NCI-H524 (cell line): ENCODE data around the gene SNAI3.
A peak's percentile ranks its signal among the peaks of the same experiment; 100 is the strongest.

Experiments
- DNase-seq, 2 experiments: peaks; one replicate each; lab custom pipeline; 2025; lab: John Stamatoyannopoulos, UW

The SNAI3 gene

DNA sequence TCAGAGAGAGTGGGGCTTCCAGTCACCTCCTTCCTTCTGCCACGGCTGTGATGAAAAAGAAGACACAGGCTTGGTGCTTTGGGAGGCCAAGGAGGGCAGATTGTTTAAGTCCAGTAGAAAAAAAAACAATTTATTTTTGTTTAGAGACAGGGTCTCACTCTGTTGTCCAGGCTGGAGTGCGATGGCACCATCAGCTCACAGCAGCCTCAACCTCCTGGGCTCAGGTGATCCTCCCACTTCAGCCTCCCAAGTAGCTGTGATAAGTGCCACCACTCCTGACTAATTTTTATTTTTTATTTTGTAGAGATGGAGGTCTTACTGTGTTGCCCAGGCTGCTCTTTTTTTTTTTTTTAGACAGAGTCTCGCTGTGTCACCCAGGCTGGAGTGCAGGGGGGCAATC lies 20.7 kb downstream of the SNAI3 start:
- no peak for DNase-seq

DNA sequence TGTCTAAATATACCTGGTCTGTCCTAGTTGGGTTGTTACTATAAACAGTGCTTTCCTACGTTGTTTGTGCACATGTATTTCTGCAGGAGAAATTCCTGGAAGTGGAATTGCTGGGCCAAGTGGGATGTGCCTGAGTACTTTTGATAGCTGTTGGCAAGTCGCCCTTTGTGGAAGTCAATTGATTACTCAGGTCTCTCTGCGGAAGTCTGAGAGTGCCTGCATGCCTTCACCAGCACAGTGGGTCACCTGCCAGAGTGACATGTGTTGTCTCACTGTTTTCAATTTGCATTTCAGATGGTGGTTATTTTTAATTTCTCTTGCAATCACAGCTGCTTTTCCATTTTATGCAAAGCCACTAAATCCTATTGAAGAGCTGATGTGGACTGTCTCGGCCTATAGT lies 21.2 kb downstream of the SNAI3 start:
- DNase-seq = no peak

DNA sequence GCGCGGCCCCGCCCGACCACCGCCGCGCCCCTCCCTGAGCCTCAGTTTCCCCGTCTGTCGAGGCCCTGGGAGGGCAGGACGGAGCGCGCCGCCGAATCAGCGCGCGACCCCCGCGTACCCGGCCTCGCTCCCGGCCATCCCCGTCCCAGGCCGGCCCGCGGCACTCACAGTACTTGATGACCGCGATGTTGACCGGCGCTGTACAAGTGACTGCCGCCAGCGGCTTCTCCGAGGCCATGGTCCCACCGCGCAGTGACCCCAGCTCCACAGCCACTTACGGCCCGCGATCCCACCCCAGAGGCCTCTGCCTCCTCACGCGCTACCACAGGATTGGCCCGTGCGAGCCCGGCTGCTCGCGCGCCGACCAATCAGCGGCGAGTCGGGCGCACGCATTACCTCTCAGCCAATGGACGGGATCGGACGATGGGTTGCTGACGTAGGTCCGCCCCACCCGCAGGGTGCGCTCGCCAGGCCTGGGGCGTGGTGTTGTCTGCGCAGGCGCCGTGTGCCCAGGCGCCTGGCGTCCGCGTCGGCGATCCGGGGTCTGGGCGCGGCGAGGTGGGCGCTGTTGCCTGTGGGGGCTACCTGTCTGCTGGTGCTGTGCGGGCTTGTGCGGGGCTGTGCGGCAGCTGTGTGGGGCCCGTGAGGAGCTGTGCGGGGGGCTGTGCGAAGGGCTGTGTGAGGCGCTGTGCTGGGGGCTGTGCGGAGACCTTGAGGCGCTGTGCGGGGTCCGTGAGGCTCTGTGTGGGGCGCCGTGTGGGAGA lies 23.3 kb downstream of the SNAI3 start, which contains the start of gene MVD:
Gene MVD, minus strand, starts transcription at position 249 of the 764 bp plus-strand sequence. Its CDS starts 11 bp downstream, at position 238.
- DNase-seq = peak; percentile 91 to 99

DNA sequence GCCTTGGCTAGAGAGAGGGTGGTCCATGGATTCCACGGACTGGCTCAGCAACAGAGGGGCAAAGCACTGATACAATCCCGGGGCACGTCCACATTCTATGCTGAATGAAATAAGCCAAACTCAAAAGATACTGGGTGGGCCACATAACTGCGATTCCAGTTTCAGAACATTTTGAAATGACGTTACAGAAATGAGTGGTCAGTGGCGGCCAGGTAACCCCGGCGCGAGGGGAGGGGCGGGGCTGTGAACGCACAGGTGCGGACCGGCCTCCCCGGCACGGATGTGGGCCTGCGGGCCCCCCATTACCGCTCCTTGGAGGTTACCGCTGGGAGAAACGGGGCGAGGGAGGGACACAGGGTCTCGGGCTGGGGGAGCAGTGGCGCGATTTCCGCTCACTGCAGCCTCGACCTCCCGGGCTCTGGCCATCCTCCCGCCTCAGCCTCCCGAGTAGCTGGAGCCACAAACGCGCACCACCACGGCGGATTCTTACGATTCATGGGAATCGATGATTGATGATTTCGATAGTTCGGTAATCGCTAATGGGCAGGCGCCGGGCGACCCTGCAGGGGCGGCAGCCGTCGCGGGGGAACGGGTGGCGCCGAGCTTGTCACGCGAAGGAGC lies 24.0 kb downstream of the SNAI3 start:
- DNase-seq = no peak

DNA sequence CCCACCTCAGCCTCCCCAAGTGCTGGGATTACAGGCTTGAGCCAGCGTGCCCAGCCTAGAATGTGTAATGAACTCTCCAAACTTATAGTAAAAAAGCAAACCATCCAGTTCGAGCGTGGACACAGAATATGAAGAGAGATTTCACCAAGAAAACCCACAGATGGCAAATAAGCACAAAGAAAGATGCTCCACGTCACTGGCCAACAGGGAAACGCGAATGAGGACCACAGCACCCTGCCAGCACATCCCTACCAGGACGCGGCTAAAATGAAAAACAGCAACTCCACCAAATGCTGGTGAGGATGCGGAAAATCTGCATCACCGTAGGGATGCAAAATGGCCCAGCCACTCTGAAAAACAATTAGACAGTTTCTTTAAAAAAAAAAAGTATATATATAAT lies 24.8 kb downstream of the SNAI3 start:
- no peak for DNase-seq

DNA sequence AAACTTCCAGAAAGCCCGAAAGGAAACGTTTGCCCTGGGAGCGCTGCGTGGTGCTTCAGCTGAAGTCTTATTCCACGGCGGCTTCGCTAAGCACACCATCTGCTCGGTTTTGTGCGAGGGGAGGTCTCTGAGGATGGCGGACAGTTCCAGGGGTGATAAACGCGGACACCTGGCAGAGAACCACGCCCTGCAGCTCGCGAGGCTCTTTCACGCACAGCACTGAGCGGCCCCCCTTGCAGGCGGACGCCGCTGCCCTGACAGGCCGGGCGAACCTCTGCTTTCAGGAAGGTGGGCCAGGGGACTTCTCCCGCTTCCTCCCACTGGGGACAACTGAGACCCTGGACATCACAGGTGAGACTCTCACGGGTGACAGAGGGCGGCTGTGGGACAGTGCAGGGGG lies 27.1 kb downstream of the SNAI3 start:
- peak; percentile 19 to 62 for DNase-seq

DNA sequence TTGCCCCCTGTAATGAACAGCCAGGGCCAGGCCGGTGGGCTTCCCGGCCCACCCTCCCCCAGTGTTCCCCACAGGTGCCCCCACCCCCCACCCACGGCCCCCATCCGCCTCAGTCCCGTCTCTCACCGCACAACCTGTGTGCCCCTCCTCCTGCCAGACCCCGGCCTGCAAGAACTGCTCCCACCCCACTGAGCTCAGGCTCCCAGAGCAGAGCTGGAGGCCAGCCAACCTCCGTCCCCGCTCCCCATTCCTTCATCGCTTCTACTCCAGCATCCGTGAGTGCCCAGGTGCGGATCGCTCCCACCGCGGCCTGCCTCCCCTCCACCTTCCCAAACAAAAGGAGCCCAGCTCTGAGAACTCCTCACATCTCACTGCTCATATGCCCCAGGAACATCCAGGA lies 27.6 kb downstream of the SNAI3 start:
- DNase-seq = no peak

DNA sequence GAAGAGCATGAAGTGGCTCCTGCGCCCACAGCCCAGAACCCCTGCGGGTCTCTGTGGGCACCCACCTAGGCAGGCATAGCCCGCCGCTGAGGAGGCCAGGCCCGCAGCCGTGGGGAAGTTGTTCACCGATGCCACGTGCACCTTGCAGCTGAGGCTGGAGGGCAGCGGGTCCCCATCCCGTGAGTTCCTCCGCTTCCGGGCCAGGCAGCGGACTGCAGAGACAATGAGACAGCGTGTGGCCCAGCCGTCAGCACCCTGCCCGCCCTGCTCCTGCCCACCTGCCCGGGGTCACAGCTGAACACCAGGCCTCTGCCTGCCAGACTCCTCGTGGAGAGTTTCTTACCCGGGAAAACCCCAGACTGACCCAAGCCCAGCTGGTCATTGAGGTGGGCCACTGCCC lies 28.9 kb downstream of the SNAI3 start:
- DNase-seq = no peak

DNA sequence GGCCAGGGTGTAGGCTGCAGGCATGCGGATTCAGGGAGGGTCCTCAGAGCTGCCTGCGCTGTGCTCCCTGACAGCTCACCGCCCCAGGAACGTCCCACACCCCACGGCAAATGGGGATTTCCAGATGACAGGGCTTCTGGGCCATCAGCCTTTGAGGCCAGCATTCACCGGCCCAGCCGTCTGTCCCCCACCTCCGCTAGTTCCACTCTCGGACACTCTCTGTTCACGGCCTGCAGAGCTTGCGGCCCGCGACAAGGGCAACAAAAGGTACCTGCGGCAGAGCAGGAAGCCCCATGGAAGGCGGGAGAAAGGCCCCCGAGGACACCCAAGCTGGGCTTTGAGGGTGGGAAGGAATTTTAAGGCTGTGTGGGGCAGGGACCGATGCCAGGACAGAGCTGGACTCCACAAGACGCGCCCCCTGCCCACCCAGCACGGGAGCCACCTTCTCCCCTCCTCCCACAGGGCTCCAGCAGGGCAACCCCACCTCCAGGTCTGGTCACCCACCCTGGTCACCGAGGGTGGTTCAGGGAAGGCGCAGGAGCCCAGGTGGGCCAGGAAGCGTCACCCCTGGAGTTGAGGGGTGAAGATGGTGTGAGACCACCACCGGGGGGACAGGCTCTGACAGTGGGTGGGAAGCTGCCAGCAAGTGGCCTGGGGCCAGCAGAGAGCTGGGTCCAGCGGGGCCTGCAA lies 29.9 kb downstream of the SNAI3 start:
- DNase-seq = no peak

DNA sequence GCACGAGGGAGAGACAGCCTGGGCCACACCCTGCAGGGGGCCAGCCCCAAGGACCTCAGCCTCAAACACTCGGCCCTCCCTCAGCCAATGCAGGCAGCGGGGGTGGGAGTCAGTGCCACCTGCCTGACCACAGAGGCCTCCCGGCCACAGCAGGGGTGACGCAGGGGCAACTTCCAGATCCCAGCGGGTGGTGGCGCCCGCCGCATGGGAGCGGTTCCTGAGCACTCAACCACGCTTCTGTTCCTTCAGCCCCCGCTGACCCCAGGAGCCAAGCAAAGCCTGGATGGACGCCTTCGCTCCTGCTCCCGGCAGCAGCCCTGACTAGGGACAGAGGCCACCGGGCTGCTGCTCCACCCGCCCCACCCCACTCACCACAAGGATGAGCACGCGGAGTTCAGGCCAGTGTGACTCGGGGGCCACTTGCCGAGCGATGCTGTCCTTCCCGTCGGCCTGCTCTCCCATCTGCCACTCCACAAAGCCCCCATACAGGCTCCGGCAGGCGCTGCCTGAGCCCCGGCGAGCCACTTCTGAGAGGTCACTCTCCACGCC lies 30.5 kb downstream of the SNAI3 start:
- no peak for DNase-seq

DNA sequence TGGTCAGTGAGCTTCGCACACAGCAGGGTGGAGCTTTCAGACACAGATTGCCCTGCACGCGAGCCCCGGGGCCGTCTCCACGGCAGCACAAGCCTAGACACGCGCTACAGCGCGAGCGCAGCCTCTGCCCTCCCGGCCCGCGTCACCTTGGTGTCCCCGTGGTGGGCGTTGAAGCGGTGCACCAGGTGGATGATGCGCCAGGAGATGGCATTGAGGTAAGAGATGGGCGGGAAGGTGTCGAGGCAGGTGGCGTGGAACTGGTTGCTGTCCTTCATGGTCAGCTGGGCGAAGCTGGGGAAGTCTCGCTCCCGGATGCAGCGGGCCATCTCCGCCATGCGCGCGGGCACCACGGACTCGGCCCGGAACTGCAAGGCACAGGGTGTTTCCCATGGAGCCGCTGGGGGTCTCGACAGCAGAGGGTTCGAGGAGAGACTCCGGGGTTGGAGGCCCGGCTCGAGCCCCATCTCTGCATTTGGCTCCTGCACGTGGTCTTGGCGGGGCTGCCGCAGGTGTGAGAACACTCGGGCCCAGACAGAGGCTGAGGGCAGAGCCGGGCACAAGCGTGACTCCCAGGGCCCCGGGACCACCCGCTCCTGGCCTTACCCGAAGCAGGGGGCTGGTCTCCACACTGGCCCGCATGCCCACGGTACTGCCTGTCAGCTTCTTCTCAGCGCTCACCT lies 31.1 kb downstream of the SNAI3 start:
- DNase-seq = no peak

DNA sequence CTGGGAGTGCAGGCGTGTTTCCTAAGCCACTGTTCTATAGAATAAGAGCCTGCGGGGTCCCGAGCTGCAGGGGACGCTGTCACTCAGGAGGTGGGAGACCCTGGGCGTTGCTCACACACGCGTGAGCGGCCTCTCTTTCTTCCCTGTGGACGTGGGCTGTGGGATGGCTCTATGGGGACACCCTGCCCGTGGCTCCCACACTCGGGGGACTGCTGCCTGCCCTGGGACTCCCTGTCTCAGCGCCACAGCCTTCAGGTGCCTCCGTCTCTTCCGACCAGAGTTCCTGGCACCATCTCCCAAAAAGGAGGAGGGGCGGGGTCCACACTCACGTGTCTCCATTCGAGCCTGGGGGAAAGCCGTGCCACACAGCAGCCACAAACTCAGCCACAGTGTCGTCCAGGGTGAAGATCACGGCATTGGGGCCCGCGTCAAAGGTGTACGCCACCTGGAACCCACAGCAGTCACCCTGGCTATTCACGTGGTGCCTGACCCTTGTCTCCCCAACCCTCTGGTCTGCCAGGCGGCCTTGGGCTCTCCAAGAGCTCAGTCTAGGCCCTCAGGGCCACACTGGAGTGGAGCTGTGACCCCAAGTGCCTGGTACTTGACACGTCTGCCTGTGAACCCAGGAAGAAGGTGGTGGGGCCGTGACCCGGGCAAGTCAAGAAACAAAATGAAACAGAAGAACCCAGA lies 31.8 kb downstream of the SNAI3 start:
- DNase-seq = no peak

DNA sequence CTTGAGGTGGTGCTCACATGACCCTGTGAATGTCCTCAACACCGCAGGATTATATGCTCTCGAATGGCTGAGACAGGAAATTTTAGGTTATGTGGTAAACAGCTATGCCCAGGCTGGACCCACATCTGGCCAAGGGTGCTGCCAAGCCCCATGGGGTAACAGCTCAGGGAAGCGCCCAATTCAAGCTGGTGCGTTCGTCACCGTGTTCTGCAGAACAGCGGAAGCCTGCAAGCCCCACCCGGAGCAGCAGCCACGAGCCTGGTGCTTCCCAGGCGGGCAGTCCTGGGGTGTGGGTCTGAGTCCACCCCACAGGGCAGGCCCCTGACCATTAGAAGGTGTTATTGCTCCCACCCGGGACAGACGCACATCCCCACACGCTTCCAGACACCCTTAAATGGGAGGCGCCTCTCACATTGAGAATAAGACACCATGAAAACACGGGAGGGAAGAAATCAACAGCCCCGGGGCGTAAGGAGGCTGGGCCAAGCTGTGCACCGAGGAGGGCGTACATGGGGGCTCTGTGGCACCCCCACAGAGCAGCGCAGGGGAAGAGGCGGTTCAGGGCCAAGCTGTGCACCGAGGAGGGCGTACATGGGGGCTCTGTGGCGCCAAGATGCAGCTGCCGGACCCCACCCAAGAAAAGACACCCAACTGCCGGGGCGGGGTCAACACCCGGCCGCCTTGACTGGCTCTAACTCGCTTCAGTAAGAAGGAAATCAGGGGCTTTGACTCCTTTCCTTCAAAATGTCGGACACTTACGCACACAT lies 32.5 kb downstream of the SNAI3 start:
- DNase-seq = no peak

DNA sequence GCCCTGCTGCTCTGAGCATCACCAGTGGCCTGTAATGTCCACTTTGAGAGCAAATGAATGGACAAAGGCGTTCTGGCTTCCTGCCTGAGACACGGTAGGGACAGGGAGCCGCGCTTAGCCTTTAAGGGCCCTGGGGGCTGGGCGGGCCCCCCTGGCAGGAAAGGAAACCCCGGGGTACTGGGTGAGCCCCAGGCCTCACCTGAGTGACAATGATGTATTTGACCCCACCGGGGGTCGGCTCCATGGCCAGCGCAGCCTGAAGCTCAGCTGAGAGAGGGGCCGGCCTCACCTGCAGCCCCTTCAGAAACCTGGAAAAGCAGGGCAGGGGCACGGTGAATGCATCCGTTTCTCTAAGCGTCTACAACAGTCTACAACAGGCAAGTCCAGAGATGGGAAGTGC lies 33.2 kb downstream of the SNAI3 start:
- no peak for DNase-seq

DNA sequence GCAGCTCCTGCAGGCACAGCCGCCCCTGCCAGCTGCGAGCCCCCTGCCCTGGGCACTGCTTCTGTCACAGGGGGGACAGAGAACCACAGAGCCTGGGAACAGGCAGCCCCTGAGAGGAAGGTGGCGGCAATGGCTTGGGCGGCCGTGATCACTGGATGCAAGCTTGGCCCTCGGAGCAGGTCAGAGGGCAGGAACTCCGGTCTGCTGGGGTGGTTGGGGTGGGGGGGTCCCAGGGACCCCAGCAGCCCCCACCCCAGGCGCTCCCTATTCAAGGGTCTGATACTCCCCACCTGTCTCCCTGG lies 33.6 kb downstream of the SNAI3 start:
- no peak for DNase-seq

DNA sequence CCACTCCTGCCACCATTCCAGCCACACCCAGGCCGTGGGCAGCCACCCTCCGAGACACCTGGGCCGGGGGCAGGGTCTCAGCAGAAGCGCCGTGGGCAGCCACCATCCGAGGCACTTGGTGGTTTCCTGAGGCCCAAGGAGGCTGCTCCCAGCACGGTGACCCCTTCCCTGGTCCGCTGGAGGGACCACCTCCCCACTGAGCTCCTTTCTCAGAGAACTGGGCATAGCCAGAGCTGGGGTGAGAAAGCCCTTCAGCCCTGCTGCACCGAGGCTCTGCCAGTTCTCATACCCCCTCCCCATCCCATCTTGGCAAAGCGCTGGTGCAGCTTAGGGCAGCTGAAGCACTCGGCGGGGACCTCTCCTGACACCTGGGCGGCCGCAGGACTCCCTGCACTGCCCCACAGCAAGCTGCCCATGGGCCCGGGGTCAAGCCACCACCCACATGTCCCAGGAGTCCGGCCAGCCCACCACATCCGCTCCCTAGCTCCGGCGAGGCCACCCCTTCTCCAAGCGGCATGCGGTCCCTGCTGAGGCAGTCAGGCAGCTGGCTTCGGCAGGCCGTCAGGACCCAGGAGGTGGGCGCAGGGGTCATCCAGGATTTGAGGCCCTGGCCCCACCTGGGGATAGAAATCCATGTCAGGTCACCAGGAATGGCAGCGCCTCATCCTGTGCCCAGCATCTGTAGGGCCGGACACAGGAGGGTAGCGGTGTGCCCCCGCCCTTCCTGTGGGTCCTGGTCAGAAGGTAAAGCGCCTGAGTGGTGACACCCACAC lies 34.1 kb downstream of the SNAI3 start:
- no peak for DNase-seq

DNA sequence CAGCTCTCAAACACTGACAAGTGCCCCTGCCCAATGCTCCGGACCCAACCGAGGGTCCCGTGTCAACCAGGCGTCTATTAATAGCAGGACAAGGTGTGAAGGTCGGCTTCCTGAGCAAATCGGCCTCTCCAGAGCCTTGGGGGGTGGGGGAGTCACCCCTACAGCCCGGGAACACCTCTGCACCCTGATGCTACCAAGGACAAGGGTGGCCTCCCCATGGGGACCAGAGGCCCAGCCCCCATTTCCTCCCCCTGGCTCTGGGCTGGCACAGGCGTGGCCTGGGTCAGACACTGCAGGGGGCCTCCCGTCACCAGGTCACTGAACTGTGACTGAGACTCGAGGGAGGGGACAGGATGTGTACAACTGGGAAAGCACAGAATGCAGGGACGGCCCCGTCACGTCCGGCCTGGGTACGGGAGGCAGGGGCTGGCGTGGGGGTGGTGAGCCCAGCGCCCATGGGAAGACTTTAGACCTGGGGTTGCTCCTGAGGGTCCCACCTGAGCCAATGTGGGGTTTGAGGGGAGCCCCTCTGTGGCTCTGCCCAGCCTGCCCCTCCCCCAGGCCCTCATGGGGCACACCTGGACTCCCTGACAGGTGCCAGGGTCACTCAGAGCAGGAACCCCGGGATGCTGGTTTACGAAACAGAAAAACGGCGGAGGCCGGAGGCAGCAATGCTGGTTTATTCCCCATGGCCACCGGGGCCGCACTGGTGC lies 34.9 kb downstream of the SNAI3 start:
- no peak for DNase-seq

DNA sequence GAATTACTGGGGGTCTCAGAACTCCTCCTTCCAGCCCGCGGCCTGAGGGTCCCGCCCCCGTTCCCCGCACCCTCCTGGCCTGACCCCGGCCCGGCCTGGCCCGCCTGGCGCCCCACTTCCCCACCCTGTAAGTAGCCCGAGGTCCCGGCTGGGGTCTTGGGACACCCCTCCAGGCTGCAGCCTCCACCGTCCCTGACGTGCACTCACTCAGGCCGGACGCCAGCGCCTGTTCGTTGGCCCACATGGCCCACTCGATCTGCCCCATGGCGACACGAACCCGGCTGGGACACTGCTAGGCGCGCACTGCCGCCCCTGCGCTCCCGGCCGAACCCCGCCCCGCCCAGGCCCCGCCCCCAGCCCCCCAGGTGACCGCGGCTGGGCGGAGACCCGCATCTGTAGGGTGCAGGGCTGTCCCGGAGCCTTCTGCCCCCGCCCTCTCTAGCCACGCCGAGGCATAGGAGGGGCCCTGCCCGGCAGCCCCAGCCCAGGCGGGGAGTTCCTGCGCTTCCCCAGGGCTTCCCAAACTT lies 35.5 kb downstream of the SNAI3 start, which contains the start of gene CYBA:
Gene CYBA, minus strand, starts transcription at position 305 of the 527 bp plus-strand sequence. Its CDS starts 40 bp downstream, at position 265.
- DNase-seq = no peak
